PC-9 (cell line): Measurements from ENCODE around the gene RGS6. TPM values are rescaled to one million over a fixed set of nuclear protein-coding genes. Genes with fewer than 3 reads are reported as not detected.

ENCODE experiments used
- BruUV-seq: library from RNA; stranded (reverse); fragments of 400-500 nt; replicated peaks from 2 replicates; lab custom pipeline; 2021; lab: Mats Ljungman, UMichigan
- CTCF ChIA-PET: fragments of 300-600 bp; sonication (Branson Sonifier 250); formaldehyde crosslinking; loops from one replicate; lab custom pipeline; 2022; ENCODE audit warnings: antibody characterized with exemption; lab: Charles Lee
- POLR2A ChIA-PET: fragments of 300-600 bp; sonication (Branson Sonifier 250); formaldehyde crosslinking; loops from one replicate; lab custom pipeline; 2022; ENCODE audit warnings: antibody characterized with exemption; ENCODE audit not compliant: unreplicated experiment; lab: Charles Lee
- DNase-seq, 2 experiments: peaks; one replicate each; pipeline versions ENCODE4 v3.0.0 to v3.0.0-alpha.2; 2015 to 2022; ENCODE audit warnings: mixed read lengths in 1 of 2
- H2AFZ ChIP-seq: fragments of 200-600 bp; sonication (generic); 2 replicates; pipeline ENCODE4 v1.8.1; 2017; ENCODE audit warnings: antibody characterized with exemption
- H3F3A ChIP-seq: fragments of 200-600 bp; sonication (generic); 2 replicates; pipeline ENCODE4 v1.8.1; 2017; ENCODE audit warnings: antibody characterized with exemption, mild to moderate bottlenecking, low read depth; ENCODE audit not compliant: insufficient read depth
- H3K27ac ChIP-seq: fragments of 200-600 bp; sonication (generic); 2 replicates; pipeline ENCODE4 v1.6.1; 2016; ENCODE audit warnings: mixed run types
- H3K27me3 ChIP-seq: fragments of 200-600 bp; sonication (generic); 2 replicates; pipeline ENCODE4 v1.6.1; 2016; ENCODE audit warnings: low read depth, mixed run types; ENCODE audit not compliant: insufficient read depth
- H3K36me3 ChIP-seq: fragments of 200-600 bp; sonication (generic); 2 replicates; pipeline ENCODE4 v1.6.1; 2016; ENCODE audit warnings: low read depth, mixed run types
- H3K4me1 ChIP-seq: fragments of 200-600 bp; sonication (generic); replicated peaks from 2 replicates; pipeline ENCODE4 v1.6.1; 2016; ENCODE audit warnings: mixed run types; ENCODE audit not compliant: insufficient read depth
- H3K4me2 ChIP-seq: fragments of 200-600 bp; sonication (generic); 2 replicates; pipeline ENCODE4 v1.6.1; 2017; ENCODE audit warnings: mixed run types
- H3K4me3 ChIP-seq: fragments of 200-600 bp; sonication (generic); 2 replicates; pipeline ENCODE4 v1.6.1; 2016; ENCODE audit warnings: mixed run types
- H3K79me2 ChIP-seq: fragments of 200-600 bp; sonication (generic); 2 replicates; pipeline ENCODE4 v1.6.1; 2017; ENCODE audit warnings: low read depth, mixed run types
- H3K9me2 ChIP-seq: fragments of 200-600 bp; sonication (generic); 2 replicates; pipeline ENCODE4 v1.8.1; 2017; ENCODE audit warnings: mild to moderate bottlenecking; ENCODE audit not compliant: insufficient read depth
- H3K9me3 ChIP-seq: fragments of 200-600 bp; sonication (generic); 2 replicates; pipeline ENCODE4 v1.8.1; 2016; ENCODE audit warnings: low read depth; ENCODE audit not compliant: insufficient read depth
- H4K20me1 ChIP-seq: fragments of 200-600 bp; sonication (generic); 2 replicates; pipeline ENCODE4 v1.8.1; 2017; ENCODE audit not compliant: insufficient read depth
- CTCF ChIP-seq: fragments of 200-600 bp; sonication (generic); conservative IDR thresholded peaks from 2 replicates; pipeline ENCODE4 v1.6.1; 2017; ENCODE audit warnings: mixed run types, antibody characterized with exemption, mild to moderate bottlenecking, moderate library complexity
- EZH2 ChIP-seq: fragments of 200-600 bp; sonication (generic); IDR thresholded peaks from 2 replicates; pipeline ENCODE4 v1.8.0; 2017; ENCODE audit warnings: antibody characterized with exemption, low read depth
- intact Hi-C: fragments of 100-400 bp; cut with micrococcal nuclease; formaldehyde crosslinking; loops from one replicate; pipeline ENCODE4 v1.10.0; 2022; ENCODE audit not compliant: unreplicated experiment
- total RNA-seq: library from RNA; stranded (reverse); gene quantifications from 2 replicates; pipeline ENCODE4 v1.2.3, GENCODE V29; 2021

The RGS6 gene
- total RNA-seq, 1 experiment from 2014 or later, result not detected

GRCh38 chr14:71890541-71890940, 41.7 kb upstream of the RGS6 start:
- H3K4me1 ChIP-seq, result no peaks in the 10 kb centered on the region
- no TSS peak for BruUV-seq
- H3K4me2 ChIP-seq, result no peak overlapping the region
- TF ChIP-seq CTCF (no peak), EZH2 (no peak)
- CTCF ChIA-PET, result no interaction called here
- H3K27me3 ChIP-seq, result peaks cover 10% of the 10 kb centered on the region; the same call in 1 of the 2 replicates
- no peak for DNase-seq
- POLR2A ChIA-PET, result no interaction called here
- H3K36me3 ChIP-seq, result no peaks in the 10 kb centered on the region
- no peaks in the 10 kb centered on the region for H3K9me3 ChIP-seq
- H3K9me2 ChIP-seq, result no peaks in the 10 kb centered on the region
- H3K4me3 ChIP-seq, result no peak overlapping the region
- intact Hi-C loops, result no loop called here
- no peak overlapping the region for H3K27ac ChIP-seq
- H3K79me2 ChIP-seq, result no peaks in the 10 kb centered on the region
- H2AFZ ChIP-seq, result no peak overlapping the region
- no peaks in the 10 kb centered on the region for H3F3A ChIP-seq
- H4K20me1 ChIP-seq, result no peaks in the 10 kb centered on the region

- H4K20me1 ChIP-seq, result no peaks in the 10 kb centered on the region
- no peaks in the 10 kb centered on the region for H3K79me2 ChIP-seq
- TF ChIP-seq EZH2 (no peak), CTCF (no peak)
- H3K9me2 ChIP-seq, result no peaks in the 10 kb centered on the region
- BruUV-seq, result no TSS peak
- no peaks in the 10 kb centered on the region for H3F3A ChIP-seq
- no peak overlapping the region for H3K27ac ChIP-seq
- H3K4me1 ChIP-seq, result no peaks in the 10 kb centered on the region
- CTCF ChIA-PET, result no interaction called here
- H3K9me3 ChIP-seq, result no peaks in the 10 kb centered on the region
- DNase-seq, result no peak
- peaks cover 10% of the 10 kb centered on the region; the same call in 1 of the 2 replicates for H3K27me3 ChIP-seq
- POLR2A ChIA-PET, result no interaction called here
- no peak overlapping the region for H3K4me2 ChIP-seq
- no peaks in the 10 kb centered on the region for H3K36me3 ChIP-seq
- H3K4me3 ChIP-seq, result no peak overlapping the region
- H2AFZ ChIP-seq, result no peak overlapping the region
- intact Hi-C loops, result no loop called here
These were observed 41.0 kb upstream of the RGS6 start for GRCh38 chr14:71891185-71891584.

- ChIA-PET CTCF (no interaction called here), POLR2A (no interaction called here)
- TF ChIP-seq CTCF, result no peak
- no peak for TF ChIP-seq EZH2
- no peaks in the 10 kb centered on the region for H4K20me1 ChIP-seq
- no peaks in the 10 kb centered on the region for H3K9me2 ChIP-seq
- BruUV-seq, result no TSS peak
- DNase-seq, result no peak
- no peaks in the 10 kb centered on the region for H3K9me3 ChIP-seq
- H3K36me3 ChIP-seq, result no peaks in the 10 kb centered on the region
- H2AFZ ChIP-seq, result no peak overlapping the region
- H3K79me2 ChIP-seq, result no peaks in the 10 kb centered on the region
- H3F3A ChIP-seq, result no peaks in the 10 kb centered on the region
- intact Hi-C loops, result no loop called here
- H3K4me2 ChIP-seq, result no peak overlapping the region
- H3K27me3 ChIP-seq, result peaks cover 10% of the 10 kb centered on the region; the same call in 1 of the 2 replicates
- no peak overlapping the region for H3K27ac ChIP-seq
- H3K4me3 ChIP-seq, result no peak overlapping the region
- H3K4me1 ChIP-seq, result no peaks in the 10 kb centered on the region
These were observed 40.3 kb upstream of the RGS6 start for GRCh38 chr14:71891970-71892369.
